GM23338 (cell line): ENCODE measurements around the gene SMIM14.

Experiments
- EZH2 ChIP-seq: fragments of 200-600 bp; sonication (generic); IDR thresholded peaks from one replicate; pipeline ENCODE4 v1.8.0; 2017; ENCODE audit warnings: antibody characterized with exemption, mild to moderate bottlenecking, low read depth; ENCODE audit not compliant: unreplicated experiment
- EZH2phosphoT487 ChIP-seq: fragments of 200-600 bp; sonication (generic); IDR thresholded peaks from one replicate; pipeline ENCODE4 v1.8.1; 2018; ENCODE audit warnings: antibody characterized with exemption; ENCODE audit not compliant: unreplicated experiment
- JUNB ChIP-seq: IDR thresholded peaks from one replicate; pipeline ENCODE4 v1.6.1; 2016; ENCODE audit warnings: antibody characterized with exemption; ENCODE audit not compliant: unreplicated experiment
- NANOG ChIP-seq: IDR thresholded peaks from 2 replicates; pipeline ENCODE4 v1.6.1; 2016; ENCODE audit warnings: antibody characterized with exemption, borderline replicate concordance
- POLR2AphosphoS5 ChIP-seq: IDR thresholded peaks from 2 replicates; pipeline ENCODE4 v1.6.1; 2016; ENCODE audit warnings: antibody characterized with exemption, low read depth
- REST ChIP-seq: IDR thresholded peaks from one replicate; pipeline ENCODE4 v1.6.1; 2018; ENCODE audit warnings: antibody characterized with exemption; ENCODE audit not compliant: unreplicated experiment
- ZNF331 ChIP-seq: fragments of 250-450 bp; sonication (Bioruptor Pico); IDR thresholded peaks from 2 replicates; pipeline ENCODE4 v1.5.0; 2020; ENCODE audit warnings: low read depth, mild to moderate bottlenecking, moderate library complexity
- ZNF462 ChIP-seq: fragments of 250-450 bp; sonication (Bioruptor Pico); IDR thresholded peaks from 2 replicates; pipeline ENCODE4 v1.5.0; 2020; ENCODE audit warnings: mild to moderate bottlenecking, moderate library complexity
- TF ChIP-seq, protein P1 (sequence below), 2 experiments: fragments of 200-600 bp in 1 of 2; sonication (generic) in 1 of 2; conservative IDR thresholded peaks; 2 replicates each; pipeline versions ENCODE4 v1.5.1 to v1.6.1; 2016 to 2017; ENCODE audit warnings: antibody characterized with exemption in 2 of 2, low read depth in 2 of 2, mild to moderate bottlenecking in 2 of 2, moderate library complexity in 1 of 2
- TF ChIP-seq, protein P2 (sequence below): IDR thresholded peaks from 2 replicates; pipeline ENCODE4 v1.6.1; 2016; ENCODE audit warnings: antibody characterized with exemption

DNA sequence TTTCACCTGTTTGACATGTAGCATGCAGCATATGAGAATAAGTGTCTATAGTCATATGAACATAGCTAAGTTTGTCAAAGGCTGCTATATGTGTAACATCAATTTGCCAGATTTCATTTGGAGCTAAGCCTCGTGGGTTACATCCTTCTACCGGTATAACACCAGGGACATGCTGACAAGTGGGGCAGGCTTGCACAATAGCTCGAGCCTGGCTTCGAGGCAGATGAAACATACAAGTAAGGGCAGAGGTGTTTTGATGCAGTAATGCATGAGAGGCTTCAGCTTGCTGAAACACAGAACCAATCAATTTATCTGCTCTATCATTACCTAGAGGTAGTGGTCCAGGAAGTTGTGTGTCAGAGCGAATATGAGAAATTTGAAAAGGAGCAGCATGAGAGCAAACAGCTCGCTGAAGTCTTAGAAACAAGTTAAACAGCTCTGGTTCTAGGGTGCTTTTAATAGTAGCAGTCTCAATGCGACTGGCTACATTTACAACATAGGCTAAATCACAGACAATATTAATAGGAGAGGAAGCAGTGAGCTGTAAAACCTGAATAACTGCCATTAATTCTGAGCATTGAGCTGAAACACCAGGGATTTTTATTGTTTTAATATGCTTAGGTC, 96.6 kb downstream of the SMIM14 start:
- TF ChIP-seq, protein P1, sequence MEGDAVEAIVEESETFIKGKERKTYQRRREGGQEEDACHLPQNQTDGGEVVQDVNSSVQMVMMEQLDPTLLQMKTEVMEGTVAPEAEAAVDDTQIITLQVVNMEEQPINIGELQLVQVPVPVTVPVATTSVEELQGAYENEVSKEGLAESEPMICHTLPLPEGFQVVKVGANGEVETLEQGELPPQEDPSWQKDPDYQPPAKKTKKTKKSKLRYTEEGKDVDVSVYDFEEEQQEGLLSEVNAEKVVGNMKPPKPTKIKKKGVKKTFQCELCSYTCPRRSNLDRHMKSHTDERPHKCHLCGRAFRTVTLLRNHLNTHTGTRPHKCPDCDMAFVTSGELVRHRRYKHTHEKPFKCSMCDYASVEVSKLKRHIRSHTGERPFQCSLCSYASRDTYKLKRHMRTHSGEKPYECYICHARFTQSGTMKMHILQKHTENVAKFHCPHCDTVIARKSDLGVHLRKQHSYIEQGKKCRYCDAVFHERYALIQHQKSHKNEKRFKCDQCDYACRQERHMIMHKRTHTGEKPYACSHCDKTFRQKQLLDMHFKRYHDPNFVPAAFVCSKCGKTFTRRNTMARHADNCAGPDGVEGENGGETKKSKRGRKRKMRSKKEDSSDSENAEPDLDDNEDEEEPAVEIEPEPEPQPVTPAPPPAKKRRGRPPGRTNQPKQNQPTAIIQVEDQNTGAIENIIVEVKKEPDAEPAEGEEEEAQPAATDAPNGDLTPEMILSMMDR (conservative IDR thresholded peaks at IDR 0.05; ENCODE audit: low read depth in 2 of 2): no peak
- TF ChIP-seq EZH2 (no peak), JUNB (no peak), POLR2AphosphoS5 (no peak), ZNF331 (CRISPR knock-in tag) (no peak), REST (no peak), ZNF462 (CRISPR knock-in tag) (no peak), NANOG (no peak), EZH2phosphoT487 (no peak)
- TF ChIP-seq, protein P2, sequence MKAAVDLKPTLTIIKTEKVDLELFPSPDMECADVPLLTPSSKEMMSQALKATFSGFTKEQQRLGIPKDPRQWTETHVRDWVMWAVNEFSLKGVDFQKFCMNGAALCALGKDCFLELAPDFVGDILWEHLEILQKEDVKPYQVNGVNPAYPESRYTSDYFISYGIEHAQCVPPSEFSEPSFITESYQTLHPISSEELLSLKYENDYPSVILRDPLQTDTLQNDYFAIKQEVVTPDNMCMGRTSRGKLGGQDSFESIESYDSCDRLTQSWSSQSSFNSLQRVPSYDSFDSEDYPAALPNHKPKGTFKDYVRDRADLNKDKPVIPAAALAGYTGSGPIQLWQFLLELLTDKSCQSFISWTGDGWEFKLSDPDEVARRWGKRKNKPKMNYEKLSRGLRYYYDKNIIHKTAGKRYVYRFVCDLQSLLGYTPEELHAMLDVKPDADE: no peak
